ENCODE data around the gene ERLEC1. TPM values are rescaled to one million over a fixed set of nuclear protein-coding genes. Genes with fewer than 3 reads are reported as not detected.
A peak's percentile ranks its signal among the peaks of the same experiment; 100 is the strongest.

The ERLEC1 gene
- total RNA-seq, 1 donor from 2014 or later: 50.6 TPM

DNA sequence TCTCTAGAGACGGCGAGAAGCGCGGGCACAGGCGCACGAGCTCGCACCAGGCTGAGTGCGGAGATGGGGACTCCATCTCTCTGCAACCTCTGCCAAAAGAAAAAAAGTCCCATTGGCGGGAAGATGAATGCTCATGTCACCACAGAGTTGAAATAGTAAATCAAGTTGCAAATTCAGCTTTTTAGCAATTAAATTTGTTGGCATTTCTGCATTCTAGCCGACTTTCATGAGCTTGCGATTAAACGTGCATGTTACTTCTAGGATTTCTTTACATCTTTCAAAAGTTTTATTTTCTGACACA, 18.7 kb upstream of the ERLEC1 start:
- H3K36me3 Mint-ChIP-seq (ENCODE audit: unreplicated experiment): peaks cover 8% of the 10 kb centered on the region
- peaks cover 10% of the 10 kb centered on the region for H3K4me1 Mint-ChIP-seq (ENCODE audit: unreplicated experiment)
- H3K27me3 Mint-ChIP-seq (ENCODE audit: unreplicated experiment): no peaks in the 10 kb centered on the region
- peak overlapping the region; percentile 82 for H3K4me3 Mint-ChIP-seq (ENCODE audit: unreplicated experiment)
- DNase-seq (ENCODE audit: extremely low spot score, unreplicated experiment): no peak
- TF ChIP-seq, protein P1, sequence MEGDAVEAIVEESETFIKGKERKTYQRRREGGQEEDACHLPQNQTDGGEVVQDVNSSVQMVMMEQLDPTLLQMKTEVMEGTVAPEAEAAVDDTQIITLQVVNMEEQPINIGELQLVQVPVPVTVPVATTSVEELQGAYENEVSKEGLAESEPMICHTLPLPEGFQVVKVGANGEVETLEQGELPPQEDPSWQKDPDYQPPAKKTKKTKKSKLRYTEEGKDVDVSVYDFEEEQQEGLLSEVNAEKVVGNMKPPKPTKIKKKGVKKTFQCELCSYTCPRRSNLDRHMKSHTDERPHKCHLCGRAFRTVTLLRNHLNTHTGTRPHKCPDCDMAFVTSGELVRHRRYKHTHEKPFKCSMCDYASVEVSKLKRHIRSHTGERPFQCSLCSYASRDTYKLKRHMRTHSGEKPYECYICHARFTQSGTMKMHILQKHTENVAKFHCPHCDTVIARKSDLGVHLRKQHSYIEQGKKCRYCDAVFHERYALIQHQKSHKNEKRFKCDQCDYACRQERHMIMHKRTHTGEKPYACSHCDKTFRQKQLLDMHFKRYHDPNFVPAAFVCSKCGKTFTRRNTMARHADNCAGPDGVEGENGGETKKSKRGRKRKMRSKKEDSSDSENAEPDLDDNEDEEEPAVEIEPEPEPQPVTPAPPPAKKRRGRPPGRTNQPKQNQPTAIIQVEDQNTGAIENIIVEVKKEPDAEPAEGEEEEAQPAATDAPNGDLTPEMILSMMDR (IDR thresholded peaks at IDR 0.05): no peak
- H3K9me3 Mint-ChIP-seq (ENCODE audit: unreplicated experiment): no peaks in the 10 kb centered on the region
- H3K27ac Mint-ChIP-seq (ENCODE audit: unreplicated experiment): peak overlapping the region; percentile 70

DNA sequence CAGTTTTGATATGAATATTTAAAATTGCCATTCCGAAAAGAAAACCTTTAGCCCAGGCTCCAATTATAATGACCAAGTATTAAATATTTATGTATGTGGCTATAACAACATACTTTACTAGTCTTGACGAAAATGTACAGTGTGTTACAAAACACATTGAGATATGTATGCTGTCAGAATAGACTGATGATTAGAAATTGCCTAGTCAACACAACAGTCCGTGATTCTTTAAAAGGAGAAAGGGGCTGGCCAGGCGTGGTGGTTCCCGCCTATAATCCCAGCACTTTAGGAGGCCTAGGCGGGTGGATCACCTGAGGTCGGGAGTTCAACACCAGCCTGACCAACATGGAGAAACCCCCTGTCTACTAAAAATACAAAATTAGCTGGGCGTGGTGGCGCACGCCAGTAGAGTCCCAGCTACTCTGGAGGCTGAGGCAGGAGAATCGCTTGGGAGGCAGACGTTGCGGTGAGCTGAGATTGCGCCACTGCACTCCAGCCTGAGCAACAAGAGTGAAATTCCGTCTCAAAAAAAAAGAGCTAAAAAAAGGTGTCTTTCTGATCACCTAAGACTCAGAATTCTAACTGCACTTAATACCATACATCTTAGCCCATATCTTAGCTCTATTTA, 17.4 kb upstream of the ERLEC1 start:
- Mint-ChIP-seq H3K36me3 (ENCODE audit: unreplicated experiment) (peaks cover 2% of the 10 kb centered on the region), H3K4me3 (ENCODE audit: unreplicated experiment) (no peak overlapping the region), H3K4me1 (ENCODE audit: unreplicated experiment) (peaks cover 10% of the 10 kb centered on the region), H3K27me3 (ENCODE audit: unreplicated experiment) (no peaks in the 10 kb centered on the region), H3K27ac (ENCODE audit: unreplicated experiment) (no peak overlapping the region), H3K9me3 (ENCODE audit: unreplicated experiment) (no peaks in the 10 kb centered on the region)
- TF ChIP-seq, protein P1 (IDR thresholded peaks at IDR 0.05): no peak
- no peak for DNase-seq (ENCODE audit: extremely low spot score, unreplicated experiment)

DNA sequence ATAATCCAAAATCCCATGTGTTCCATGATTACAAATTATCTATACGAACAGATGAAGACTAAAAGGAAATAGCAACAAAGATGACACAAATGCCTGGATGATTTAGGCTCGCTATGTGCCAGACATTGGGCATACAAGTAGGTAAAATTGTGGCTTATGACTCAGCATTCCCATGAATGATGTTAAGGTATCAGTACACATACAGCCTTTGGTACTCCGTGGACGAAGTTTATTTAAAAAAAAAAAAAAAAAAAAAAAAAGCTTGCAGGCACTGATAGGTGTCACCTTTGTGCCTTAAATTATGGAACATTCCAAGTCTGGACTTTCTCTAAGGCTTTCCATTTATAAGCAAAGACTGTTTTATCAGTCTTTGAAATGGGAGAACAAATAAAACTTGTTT, 16.6 kb upstream of the ERLEC1 start:
- Mint-ChIP-seq H3K36me3 (ENCODE audit: unreplicated experiment) (no peaks in the 10 kb centered on the region), H3K27ac (ENCODE audit: unreplicated experiment) (no peak overlapping the region), H3K4me1 (ENCODE audit: unreplicated experiment) (peaks cover 10% of the 10 kb centered on the region), H3K27me3 (ENCODE audit: unreplicated experiment) (no peaks in the 10 kb centered on the region), H3K9me3 (ENCODE audit: unreplicated experiment) (no peaks in the 10 kb centered on the region), H3K4me3 (ENCODE audit: unreplicated experiment) (no peak overlapping the region)
- no peak for DNase-seq (ENCODE audit: extremely low spot score, unreplicated experiment)
- TF ChIP-seq, protein P1 (IDR thresholded peaks at IDR 0.05): no peak

DNA sequence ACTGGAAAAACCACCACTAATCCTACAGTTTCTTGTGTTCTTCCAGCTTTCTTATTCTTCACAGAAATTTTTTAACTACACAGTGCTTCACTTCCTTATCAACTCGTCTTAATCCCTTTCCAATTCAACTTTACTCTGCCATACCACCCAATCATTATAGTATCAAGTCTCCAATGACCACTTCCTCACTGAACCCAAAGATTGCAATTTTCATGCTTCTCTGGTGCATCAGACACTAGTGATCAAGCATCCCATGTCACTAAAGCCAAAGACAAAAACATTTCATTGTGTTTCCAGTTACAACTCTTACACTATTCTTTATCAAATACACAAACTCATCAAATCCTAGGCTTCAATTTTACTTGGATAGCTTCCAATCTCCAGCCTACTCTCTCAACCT, 9.7 kb upstream of the ERLEC1 start:
- no peak for DNase-seq (ENCODE audit: extremely low spot score, unreplicated experiment)
- no peaks in the 10 kb centered on the region for H3K4me1 Mint-ChIP-seq (ENCODE audit: unreplicated experiment)
- H3K27me3 Mint-ChIP-seq (ENCODE audit: unreplicated experiment): no peaks in the 10 kb centered on the region
- peaks cover 10% of the 10 kb centered on the region for H3K36me3 Mint-ChIP-seq (ENCODE audit: unreplicated experiment)
- H3K27ac Mint-ChIP-seq (ENCODE audit: unreplicated experiment): no peak overlapping the region
- H3K9me3 Mint-ChIP-seq (ENCODE audit: unreplicated experiment): no peaks in the 10 kb centered on the region
- no peak overlapping the region for H3K4me3 Mint-ChIP-seq (ENCODE audit: unreplicated experiment)
- TF ChIP-seq, protein P1 (IDR thresholded peaks at IDR 0.05): no peak

DNA sequence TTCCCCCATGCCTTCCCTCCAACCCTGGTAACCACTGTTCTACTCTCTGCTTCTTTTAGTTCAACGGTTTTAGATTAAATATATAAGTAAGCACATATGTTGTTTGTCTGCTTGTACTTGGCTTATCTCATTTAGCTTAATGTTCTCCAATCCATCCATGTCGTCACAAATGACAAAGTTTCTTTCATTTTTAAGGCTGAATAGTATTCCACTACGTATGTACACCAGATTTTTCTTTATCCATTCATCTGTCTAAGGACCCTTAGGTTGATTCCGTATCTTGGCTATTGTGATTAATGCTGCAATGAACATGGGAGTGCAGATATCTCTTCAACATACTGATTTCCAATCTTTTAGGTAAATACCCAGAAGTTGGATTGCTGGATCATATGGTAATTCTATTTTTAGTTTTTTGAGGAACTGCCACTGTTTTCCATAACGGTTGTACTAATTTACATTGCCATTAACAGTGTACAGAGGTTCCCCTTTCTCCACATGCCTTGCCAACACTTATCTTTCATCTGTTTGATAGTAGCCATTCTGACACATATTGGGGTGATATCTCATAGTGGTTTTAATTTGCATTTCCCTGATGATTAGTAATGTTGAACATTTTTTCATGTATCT, 8.2 kb upstream of the ERLEC1 start:
- H3K27ac Mint-ChIP-seq (ENCODE audit: unreplicated experiment): no peak overlapping the region
- peaks cover 10% of the 10 kb centered on the region for H3K36me3 Mint-ChIP-seq (ENCODE audit: unreplicated experiment)
- no peak overlapping the region for H3K4me3 Mint-ChIP-seq (ENCODE audit: unreplicated experiment)
- H3K9me3 Mint-ChIP-seq (ENCODE audit: unreplicated experiment): no peaks in the 10 kb centered on the region
- no peak for DNase-seq (ENCODE audit: extremely low spot score, unreplicated experiment)
- H3K4me1 Mint-ChIP-seq (ENCODE audit: unreplicated experiment): peaks cover under 1% of the 10 kb centered on the region
- H3K27me3 Mint-ChIP-seq (ENCODE audit: unreplicated experiment): no peaks in the 10 kb centered on the region
- TF ChIP-seq, protein P1 (IDR thresholded peaks at IDR 0.05): no peak

Measured in osteocyte (in vitro differentiated cells).